ENCODE measurements around the gene NECAB2. TPM values are rescaled to one million over a fixed set of nuclear protein-coding genes. Genes with fewer than 3 reads are reported as not detected.

NECAB2 gene
- total RNA-seq, 1 donor from 2014 or later = 1.9 TPM

GRCh38 chr16:84045001-84045817 lies 77.2 kb downstream of the NECAB2 start:
- DNase-seq = no peak

GRCh38 chr16:84045818-84046470 lies 77.9 kb downstream of the NECAB2 start:
- DNase-seq = no peak

GRCh38 chr16:84047206-84047605 lies 79.2 kb downstream of the NECAB2 start:
- no peak for DNase-seq

GRCh38 chr16:84047626-84048025 lies 79.6 kb downstream of the NECAB2 start:
- no peak for DNase-seq

GRCh38 chr16:84048270-84048669 lies 80.2 kb downstream of the NECAB2 start:
- DNase-seq = no peak

- DNase-seq = no peak
Observed at GRCh38 chr16:84048871-84049270, 80.8 kb downstream of the NECAB2 start.

- no peak for DNase-seq
Observed at GRCh38 chr16:84049403-84050060, 81.5 kb downstream of the NECAB2 start.

- DNase-seq = no peak
Observed at GRCh38 chr16:84050316-84050715, 82.3 kb downstream of the NECAB2 start.

GRCh38 chr16:84052071-84052622 lies 84.1 kb downstream of the NECAB2 start:
- DNase-seq = no peak

Small RNA genes lying within 50 kb of the gene (small RNA-seq; reads per million reads assigned to genes)
- gene RNA5SP432 = not detected

Other genes with a start within 250 kb of the NECAB2 start
- 114 TPM for gene HSBP1, start 160.3 kb upstream of the NECAB2 start, total RNA-seq
- 3.6 TPM for gene MLYCD, start 69.1 kb upstream of the NECAB2 start, total RNA-seq
- 0.31 TPM for gene OSGIN1, start 15.0 kb upstream of the NECAB2 start, total RNA-seq
- gene SLC38A8, start 74.6 kb downstream of the NECAB2 start, total RNA-seq = not detected
- 78.1 TPM for gene MBTPS1, start 148.7 kb downstream of the NECAB2 start, total RNA-seq
- gene HSDL1, start 176.9 kb downstream of the NECAB2 start, total RNA-seq = 165 TPM
- 0.62 TPM for gene DNAAF1, start 177.1 kb downstream of the NECAB2 start, total RNA-seq
- 14.3 TPM for gene TAF1C, start 218.8 kb downstream of the NECAB2 start, total RNA-seq
- not detected for gene ADAD2, start 222.9 kb downstream of the NECAB2 start, total RNA-seq